Peyer's patch (tissue), 4 donors: ENCODE data around the gene CHST6.

Experiments used
- POLR2A ChIP-seq, 2 donors: fragments of 450-650 bp; IDR thresholded peaks; one replicate each; pipeline ENCODE4 v1.5.1; 2017; ENCODE audit warnings: antibody characterized with exemption in 2 of 2, mild to moderate bottlenecking in 2 of 2, moderate library complexity in 2 of 2
- TF ChIP-seq, protein P1 (sequence below), 6 experiments: fragments of 450-650 bp in 4 of 6; fragments of 200-600 bp in 2 of 6; sonication (generic) in 1 of 6; IDR thresholded peaks; one replicate each; pipeline ENCODE4 v1.5.1; 2017 to 2019; ENCODE audit warnings: antibody characterized with exemption in 6 of 6, mild to moderate bottlenecking in 3 of 6, moderate library complexity in 1 of 6

GRCh38 chr16:75462806-75463205, 32.4 kb downstream of the CHST6 start:
- TF ChIP-seq, protein P1, sequence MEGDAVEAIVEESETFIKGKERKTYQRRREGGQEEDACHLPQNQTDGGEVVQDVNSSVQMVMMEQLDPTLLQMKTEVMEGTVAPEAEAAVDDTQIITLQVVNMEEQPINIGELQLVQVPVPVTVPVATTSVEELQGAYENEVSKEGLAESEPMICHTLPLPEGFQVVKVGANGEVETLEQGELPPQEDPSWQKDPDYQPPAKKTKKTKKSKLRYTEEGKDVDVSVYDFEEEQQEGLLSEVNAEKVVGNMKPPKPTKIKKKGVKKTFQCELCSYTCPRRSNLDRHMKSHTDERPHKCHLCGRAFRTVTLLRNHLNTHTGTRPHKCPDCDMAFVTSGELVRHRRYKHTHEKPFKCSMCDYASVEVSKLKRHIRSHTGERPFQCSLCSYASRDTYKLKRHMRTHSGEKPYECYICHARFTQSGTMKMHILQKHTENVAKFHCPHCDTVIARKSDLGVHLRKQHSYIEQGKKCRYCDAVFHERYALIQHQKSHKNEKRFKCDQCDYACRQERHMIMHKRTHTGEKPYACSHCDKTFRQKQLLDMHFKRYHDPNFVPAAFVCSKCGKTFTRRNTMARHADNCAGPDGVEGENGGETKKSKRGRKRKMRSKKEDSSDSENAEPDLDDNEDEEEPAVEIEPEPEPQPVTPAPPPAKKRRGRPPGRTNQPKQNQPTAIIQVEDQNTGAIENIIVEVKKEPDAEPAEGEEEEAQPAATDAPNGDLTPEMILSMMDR (IDR thresholded peaks at IDR 0.05), result no peak
- TF ChIP-seq POLR2A (IDR thresholded peaks at IDR 0.05), result no peak
